WTC11 (cell line): Measurements from ENCODE around the gene SOCS1.
"Not testable (repeated sequence)": the region's sequence is repeated elsewhere in the genome, so short reads cannot be mapped to it uniquely, and the experiment has no call there.

Source experiments
- CREB1 ChIP-seq: sonication (generic); formaldehyde crosslinking; IDR thresholded peaks from 2 replicates; pipeline ENCODE4 v1.8.0; 2023; ENCODE audit warnings: mild to moderate bottlenecking, missing genetic modification reagents
- CTCF ChIP-seq: fragments of 200-600 bp; IDR thresholded peaks from 2 replicates; pipeline ENCODE4 v1.8.0; 2022; ENCODE audit warnings: antibody characterized with exemption
- FOXP1 ChIP-seq: sonication (generic); formaldehyde crosslinking; IDR thresholded peaks from 2 replicates; pipeline ENCODE4 v1.8.0; 2022; ENCODE audit warnings: missing genetic modification reagents, mild to moderate bottlenecking, moderate library complexity, borderline replicate concordance
- SP1 ChIP-seq: sonication (generic); formaldehyde crosslinking; conservative IDR thresholded peaks from 2 replicates; pipeline ENCODE4 v1.8.1; 2022; ENCODE audit warnings: missing genetic modification reagents
- TF ChIP-seq, protein P1 (sequence below): sonication (generic); formaldehyde crosslinking; IDR thresholded peaks from 2 replicates; pipeline ENCODE4 v1.8.1; 2022; ENCODE audit warnings: low read depth, missing genetic modification reagents, borderline replicate concordance
- TF ChIP-seq, protein P2 (sequence below): sonication (generic); formaldehyde crosslinking; IDR thresholded peaks from 2 replicates; pipeline ENCODE4 v1.8.1; 2023; ENCODE audit warnings: mild to moderate bottlenecking, missing genetic modification reagents, moderate library complexity
- TF ChIP-seq, protein P3 (sequence below): sonication (generic); formaldehyde crosslinking; IDR thresholded peaks from 2 replicates; pipeline ENCODE4 v1.8.0; 2022; ENCODE audit warnings: missing genetic modification reagents
- TF ChIP-seq, protein P4 (sequence below): fragments of 250-450 bp; sonication (Bioruptor Pico); IDR thresholded peaks from 2 replicates; pipeline ENCODE4 v2.1.2; 2022; ENCODE audit warnings: mild to moderate bottlenecking, moderate library complexity

DNA sequence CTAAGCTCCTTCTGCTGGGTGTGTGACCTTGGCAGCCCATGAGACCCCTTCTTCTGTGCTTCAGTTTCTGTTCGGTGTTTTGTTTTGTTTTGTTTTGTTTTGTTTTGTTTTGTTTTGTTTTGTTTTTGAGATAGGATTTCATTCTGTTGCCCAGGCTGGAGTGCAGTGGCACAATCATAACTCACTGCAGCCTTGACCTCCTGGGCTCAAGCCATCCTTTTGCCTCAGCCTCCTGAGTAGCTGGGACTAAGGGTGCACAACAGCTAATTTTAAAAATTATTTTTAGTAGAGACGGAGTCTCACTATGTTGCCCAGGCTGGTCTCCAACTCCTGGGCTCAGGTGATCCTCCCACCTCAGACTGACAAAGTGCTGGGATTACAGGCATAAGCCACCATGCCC lies 35.5 kb downstream of the SOCS1 start:
- not testable (repeated sequence) for TF ChIP-seq CTCF; CREB1 (CRISPR knock-in tag); FOXP1 (CRISPR knock-in tag); SP1
- TF ChIP-seq, protein P1, sequence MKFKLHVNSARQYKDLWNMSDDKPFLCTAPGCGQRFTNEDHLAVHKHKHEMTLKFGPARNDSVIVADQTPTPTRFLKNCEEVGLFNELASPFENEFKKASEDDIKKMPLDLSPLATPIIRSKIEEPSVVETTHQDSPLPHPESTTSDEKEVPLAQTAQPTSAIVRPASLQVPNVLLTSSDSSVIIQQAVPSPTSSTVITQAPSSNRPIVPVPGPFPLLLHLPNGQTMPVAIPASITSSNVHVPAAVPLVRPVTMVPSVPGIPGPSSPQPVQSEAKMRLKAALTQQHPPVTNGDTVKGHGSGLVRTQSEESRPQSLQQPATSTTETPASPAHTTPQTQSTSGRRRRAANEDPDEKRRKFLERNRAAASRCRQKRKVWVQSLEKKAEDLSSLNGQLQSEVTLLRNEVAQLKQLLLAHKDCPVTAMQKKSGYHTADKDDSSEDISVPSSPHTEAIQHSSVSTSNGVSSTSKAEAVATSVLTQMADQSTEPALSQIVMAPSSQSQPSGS (CRISPR knock-in tag) = not testable (repeated sequence)
- TF ChIP-seq, protein P2, sequence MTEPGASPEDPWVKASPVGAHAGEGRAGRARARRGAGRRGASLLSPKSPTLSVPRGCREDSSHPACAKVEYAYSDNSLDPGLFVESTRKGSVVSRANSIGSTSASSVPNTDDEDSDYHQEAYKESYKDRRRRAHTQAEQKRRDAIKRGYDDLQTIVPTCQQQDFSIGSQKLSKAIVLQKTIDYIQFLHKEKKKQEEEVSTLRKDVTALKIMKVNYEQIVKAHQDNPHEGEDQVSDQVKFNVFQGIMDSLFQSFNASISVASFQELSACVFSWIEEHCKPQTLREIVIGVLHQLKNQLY = not testable (repeated sequence)
- TF ChIP-seq, protein P3, sequence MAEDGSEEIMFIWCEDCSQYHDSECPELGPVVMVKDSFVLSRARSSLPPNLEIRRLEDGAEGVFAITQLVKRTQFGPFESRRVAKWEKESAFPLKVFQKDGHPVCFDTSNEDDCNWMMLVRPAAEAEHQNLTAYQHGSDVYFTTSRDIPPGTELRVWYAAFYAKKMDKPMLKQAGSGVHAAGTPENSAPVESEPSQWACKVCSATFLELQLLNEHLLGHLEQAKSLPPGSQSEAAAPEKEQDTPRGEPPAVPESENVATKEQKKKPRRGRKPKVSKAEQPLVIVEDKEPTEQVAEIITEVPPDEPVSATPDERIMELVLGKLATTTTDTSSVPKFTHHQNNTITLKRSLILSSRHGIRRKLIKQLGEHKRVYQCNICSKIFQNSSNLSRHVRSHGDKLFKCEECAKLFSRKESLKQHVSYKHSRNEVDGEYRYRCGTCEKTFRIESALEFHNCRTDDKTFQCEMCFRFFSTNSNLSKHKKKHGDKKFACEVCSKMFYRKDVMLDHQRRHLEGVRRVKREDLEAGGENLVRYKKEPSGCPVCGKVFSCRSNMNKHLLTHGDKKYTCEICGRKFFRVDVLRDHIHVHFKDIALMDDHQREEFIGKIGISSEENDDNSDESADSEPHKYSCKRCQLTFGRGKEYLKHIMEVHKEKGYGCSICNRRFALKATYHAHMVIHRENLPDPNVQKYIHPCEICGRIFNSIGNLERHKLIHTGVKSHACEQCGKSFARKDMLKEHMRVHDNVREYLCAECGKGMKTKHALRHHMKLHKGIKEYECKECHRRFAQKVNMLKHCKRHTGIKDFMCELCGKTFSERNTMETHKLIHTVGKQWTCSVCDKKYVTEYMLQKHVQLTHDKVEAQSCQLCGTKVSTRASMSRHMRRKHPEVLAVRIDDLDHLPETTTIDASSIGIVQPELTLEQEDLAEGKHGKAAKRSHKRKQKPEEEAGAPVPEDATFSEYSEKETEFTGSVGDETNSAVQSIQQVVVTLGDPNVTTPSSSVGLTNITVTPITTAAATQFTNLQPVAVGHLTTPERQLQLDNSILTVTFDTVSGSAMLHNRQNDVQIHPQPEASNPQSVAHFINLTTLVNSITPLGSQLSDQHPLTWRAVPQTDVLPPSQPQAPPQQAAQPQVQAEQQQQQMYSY (CRISPR knock-in tag) = not testable (repeated sequence)
- TF ChIP-seq, protein P4, sequence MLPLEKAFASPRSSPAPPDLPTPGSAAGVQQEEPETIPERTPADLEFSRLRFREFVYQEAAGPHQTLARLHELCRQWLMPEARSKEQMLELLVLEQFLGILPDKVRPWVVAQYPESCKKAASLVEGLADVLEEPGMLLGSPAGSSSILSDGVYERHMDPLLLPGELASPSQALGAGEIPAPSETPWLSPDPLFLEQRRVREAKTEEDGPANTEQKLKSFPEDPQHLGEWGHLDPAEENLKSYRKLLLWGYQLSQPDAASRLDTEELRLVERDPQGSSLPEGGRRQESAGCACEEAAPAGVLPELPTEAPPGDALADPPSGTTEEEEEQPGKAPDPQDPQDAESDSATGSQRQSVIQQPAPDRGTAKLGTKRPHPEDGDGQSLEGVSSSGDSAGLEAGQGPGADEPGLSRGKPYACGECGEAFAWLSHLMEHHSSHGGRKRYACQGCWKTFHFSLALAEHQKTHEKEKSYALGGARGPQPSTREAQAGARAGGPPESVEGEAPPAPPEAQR = not testable (repeated sequence)
